GM12891 (cell line): ENCODE results near the gene HSD11B1L.
"Not testable (repeated sequence)": the region's sequence is repeated elsewhere in the genome, so short reads cannot be mapped to it uniquely, and the experiment has no call there.

ENCODE experiments used
- DNase-seq: peaks from one replicate; pipeline ENCODE4 v3.0.0; 2011; ENCODE audit warnings: low spot score; ENCODE audit not compliant: insufficient read length
- FAIRE-seq: peaks from 2 replicates; lab custom pipeline; 2011; peaks lifted over from hg19 to GRCh38; lab: Jason Lieb, UNC
- PAX5 ChIP-seq: IDR thresholded peaks from 2 replicates; pipeline ENCODE4 v1.6.1; 2011; ENCODE audit warnings: low read length, moderate library complexity, mild to moderate bottlenecking; ENCODE audit not compliant: insufficient read depth, severe bottlenecking
- POLR2A ChIP-seq: IDR thresholded peaks from 2 replicates; pipeline ENCODE4 v1.6.1; 2011; ENCODE audit warnings: low read depth, low read length, control low read depth
- POLR2AphosphoS5 ChIP-seq: IDR thresholded peaks from 2 replicates; pipeline ENCODE4 v1.6.1; 2011; ENCODE audit warnings: low read depth, low read length, control low read depth
- POU2F2 ChIP-seq: IDR thresholded peaks from 2 replicates; pipeline ENCODE4 v1.6.1; 2011; ENCODE audit warnings: low read depth, mild to moderate bottlenecking, control low read depth, low read length, moderate library complexity
- SPI1 ChIP-seq: IDR thresholded peaks from 2 replicates; pipeline ENCODE4 v1.6.1; 2011; ENCODE audit warnings: low read depth, low read length, control low read depth
- TAF1 ChIP-seq: IDR thresholded peaks from 2 replicates; pipeline ENCODE4 v1.6.1; 2011; ENCODE audit warnings: low read depth, low read length, control low read depth

HSD11B1L gene

DNA sequence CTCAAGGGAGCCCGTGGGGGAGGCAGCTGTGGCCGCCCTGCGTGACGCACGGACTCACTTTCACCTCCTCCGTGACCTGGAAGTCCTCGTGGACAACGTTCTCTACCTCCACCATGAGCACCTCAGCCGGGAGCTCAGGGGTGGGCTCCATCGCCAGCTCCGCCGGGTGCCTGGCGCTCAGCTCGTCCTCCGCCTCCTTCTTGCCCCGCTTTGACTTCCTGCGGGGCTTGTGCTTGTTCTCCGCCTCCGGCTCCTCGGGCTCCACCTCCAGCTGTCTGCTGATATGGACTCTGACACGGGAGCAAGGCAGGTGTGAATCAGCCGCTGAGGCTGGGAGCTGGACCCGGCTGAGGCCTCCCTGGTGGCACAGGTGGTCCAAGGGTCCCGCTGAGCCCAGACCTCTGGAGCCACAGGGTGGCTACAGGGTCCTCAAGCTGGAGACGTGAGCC, 30.9 kb downstream of the HSD11B1L start:
- TF ChIP-seq PAX5, result no peak
- no peak for TF ChIP-seq POLR2A
- no peak; the same call in 1 of the 2 replicates for TF ChIP-seq POLR2AphosphoS5
- no peak for TF ChIP-seq TAF1
- TF ChIP-seq POU2F2, result no peak
- TF ChIP-seq SPI1, result no peak
- no peak for FAIRE-seq
- no peak for DNase-seq

DNA sequence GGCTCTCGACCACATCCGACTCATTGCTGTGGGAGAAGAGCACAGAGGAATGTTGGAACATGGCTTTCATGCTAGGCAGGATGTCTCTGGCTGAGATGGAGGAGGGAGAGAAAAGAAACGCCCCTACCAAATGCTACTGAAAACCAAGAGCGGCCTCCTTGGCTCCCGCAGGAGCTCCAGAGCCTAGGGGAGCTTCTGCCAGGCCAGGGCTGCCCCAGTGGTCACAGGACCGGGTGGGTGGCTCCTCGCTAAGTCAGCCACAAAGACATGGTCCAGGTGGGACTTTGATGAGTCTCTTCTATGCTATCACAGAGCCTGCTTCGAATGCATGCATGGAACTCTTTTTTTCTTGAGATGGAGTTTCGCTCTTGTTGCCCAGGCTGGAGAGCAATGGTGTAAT, 32.4 kb downstream of the HSD11B1L start:
- DNase-seq, result no peak
- TF ChIP-seq POLR2A (no peak), POU2F2 (no peak)
- FAIRE-seq, result no peak

DNA sequence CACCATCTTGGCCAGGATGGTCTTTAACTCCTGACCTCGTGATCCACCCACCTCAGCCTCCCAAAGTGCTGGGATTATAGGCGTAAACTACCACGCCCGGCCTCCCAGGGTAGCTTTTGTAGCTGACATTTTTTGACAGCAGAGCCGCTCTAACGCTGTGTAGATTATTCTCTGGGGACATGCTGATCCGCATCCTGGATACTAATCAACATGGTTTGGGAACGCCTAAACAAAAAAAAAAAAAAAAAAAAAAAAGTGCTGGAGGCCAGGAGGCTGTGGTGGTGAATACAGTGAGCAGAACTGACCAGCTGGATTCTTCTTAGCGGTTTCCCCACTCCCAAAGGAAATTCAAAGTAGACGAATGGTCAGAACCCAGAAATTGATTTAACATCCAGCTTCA, 34.0 kb downstream of the HSD11B1L start:
- FAIRE-seq (no peak), DNase-seq (no peak)
- no peak for TF ChIP-seq PAX5
- TF ChIP-seq TAF1, result no peak
- TF ChIP-seq SPI1, result no peak
- no peak for TF ChIP-seq POU2F2
- no peak for TF ChIP-seq POLR2A

DNA sequence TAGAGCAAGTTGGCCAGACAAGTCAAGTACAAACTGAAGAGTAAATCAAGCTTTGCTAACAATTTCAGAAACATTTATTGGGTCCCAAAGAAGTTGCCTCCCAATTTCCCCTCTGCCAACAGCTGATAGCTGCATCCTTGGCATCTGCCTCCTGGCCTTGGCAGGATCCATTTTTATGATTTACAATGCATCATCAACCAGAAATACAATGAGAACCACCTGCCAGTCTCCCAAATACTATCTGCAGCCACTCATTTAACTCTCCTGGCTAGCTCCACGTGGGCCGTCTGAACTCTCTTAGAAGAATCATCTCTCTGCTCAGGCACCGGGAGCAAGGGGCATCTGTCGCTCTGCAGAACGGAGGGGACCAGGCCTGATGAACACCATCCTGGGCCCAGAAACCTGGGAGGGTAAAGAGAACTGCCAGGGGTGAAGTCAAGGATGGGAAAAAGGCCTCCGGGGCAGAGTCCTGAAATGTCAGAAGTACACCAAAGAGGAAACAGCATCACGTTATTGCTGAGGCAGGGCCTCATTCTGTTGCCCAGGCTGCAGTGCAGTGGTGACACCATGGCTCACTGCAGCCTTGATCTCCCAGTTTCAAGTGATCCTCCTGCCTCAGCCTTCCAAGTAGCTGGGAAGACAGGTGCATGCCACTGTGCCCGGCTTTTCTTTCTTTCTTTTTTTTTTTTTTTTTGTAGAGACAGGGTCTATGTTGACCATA, 36.5 kb downstream of the HSD11B1L start:
- TF ChIP-seq PAX5 (no peak), SPI1 (no peak), POU2F2 (no peak)
- FAIRE-seq (no peak), DNase-seq (no peak)

DNA sequence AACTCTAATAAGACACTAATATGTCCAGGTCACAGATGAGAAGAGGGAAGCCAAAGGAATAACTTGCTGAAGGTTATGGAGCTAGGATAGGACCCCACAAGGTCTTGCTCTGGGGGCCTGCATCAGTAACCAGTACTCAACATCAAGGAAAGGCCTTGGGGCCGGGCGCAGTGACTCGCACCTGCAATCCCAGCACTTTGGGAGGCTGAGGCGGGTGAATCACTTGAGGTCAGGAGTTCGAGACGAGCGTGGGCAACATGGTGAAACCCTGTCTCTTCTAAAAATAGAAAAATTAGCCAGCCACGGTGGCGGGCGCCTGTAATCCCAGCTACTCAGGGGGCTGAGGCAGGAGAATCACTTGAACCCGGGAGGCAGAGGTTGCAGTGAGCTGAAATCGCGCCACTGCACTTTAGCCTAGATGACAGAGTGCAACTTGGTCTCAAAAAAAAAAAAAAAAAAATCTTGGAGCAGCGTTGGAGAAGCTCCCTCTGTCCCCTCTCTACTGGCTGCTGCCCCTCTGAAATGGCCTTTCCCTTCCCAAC, 37.3 kb downstream of the HSD11B1L start:
- FAIRE-seq (no peak), DNase-seq (no peak)
- no peak for TF ChIP-seq PAX5

DNA sequence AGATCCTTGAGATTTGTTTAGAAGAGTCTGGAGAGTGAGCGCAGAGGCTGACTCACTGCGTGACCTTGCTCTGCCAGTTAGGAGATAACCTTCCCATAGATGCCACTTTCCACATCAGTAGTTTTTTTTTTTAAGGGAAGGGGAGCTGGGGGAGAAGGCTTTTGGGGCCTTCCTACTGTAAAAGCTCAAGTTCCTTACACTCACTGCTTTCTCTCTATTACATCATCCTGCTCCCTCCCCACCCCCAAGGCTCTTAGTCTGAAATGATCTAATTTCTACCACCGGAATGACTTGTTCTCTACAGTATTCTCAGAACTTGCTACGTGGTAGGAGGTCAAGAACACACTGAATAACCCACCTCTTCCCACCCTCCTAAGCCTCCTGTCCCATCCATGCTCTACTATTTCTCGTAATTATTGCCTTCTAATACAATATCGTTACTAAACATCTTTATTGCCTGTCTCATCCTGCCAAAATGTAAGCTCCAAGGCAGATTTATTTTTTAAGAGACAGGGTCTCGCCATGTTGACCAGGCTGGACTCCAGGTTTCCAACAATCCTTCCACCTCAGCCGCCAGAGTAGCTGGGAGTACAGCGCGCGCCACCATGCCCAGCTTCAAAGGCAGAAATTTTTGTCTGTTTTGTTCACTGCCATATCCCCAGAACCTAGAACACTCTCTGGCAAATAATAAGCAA, 37.9 kb downstream of the HSD11B1L start:
- DNase-seq (peak; percentile 30), FAIRE-seq (no peak)
- peak; percentile 80 for TF ChIP-seq POLR2A
- TF ChIP-seq POLR2AphosphoS5, result peak; percentile 57; the same call in 1 of the 2 replicates
- TF ChIP-seq POU2F2, result 0 out of 2 replicates have a peak, but pooled peaks have one; percentile 51
- no peak for TF ChIP-seq PAX5
- TF ChIP-seq SPI1, result no peak; the same call in 1 of the 2 replicates
- peak; percentile 75; the same call in 1 of the 2 replicates for TF ChIP-seq TAF1

DNA sequence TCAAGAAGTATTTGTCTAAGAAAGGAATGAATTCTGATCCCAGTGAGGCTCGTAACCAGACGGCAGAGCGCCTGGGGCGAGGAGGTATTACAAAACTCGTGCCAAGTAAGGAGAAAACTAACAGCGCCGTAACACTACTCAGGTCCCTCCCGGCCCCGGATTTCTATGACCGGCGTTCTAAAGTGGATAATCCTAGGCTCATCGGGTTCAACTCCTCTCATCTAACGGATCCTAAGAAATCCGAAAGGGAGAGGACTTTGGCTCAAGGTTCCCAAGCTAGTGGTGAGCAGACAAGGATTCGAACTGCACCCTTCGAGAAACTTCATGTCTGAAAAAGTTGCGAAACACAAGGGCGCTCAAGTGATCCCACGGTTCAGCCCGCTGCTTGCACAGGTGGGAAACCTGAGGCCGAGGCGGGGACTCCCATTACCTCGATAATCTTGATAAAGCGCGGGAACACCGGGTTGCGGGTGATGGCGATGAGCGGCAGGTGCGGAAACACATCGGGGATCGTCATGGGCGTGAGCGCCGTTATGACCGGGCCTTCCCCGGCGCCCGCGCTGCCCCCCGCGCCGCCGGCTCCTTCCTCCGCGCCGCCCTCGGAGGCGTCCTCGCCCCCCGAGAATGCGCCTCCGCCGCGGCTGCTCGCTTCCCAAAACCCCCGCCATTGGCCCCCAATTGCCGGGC, 38.6 kb downstream of the HSD11B1L start:
- no peak for FAIRE-seq
- DNase-seq, result no peak
- TF ChIP-seq PAX5 (no peak), POLR2A (no peak; the same call in 1 of the 2 replicates), POLR2AphosphoS5 (no peak), TAF1 (no peak), POU2F2 (no peak), SPI1 (no peak)

DNA sequence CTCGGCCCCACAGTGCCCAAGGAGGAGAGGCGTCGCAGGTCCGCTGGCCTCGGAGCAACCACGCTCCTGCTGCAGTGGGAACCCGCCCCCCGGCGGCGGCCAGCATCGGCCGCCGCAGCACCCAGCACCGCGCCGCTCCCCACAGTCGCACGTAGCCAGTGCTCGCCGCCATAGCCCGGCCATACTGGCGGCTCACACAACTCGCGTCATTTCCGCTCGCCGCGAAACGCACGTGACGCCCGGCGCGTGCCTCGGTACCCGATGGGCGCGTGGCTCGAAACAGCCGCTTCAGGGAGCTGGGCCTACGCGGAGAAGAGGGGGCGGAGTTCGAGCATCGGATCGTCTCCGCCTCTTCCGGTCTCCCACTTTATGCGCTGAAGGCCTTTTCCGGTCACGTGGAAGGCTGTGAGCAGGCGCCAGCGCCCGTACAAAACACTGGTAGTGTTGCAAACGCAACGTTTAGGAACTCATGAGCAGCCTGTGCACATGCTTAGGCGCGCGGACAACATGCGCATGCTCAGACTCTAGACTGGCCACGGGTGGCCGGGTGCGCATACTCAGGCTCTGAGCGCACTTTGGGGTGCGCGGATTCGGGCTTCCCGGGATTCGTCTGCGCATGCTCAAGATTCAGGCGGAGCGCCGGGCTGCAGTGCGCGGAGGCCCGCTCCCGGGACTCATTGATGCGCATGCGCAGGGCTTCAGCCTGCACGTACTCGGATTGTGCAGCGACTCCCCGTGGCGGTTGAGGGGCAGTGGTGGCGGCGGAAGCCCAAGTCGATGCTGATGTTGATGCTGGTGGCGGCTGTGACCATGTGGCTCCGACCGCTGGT, 39.3 kb downstream of the HSD11B1L start, which contains the start of the genes CATSPERD and LONP1:
CATSPERD (plus strand) TSS at position 677 of the 830 bp plus-strand sequence; CDS start at position 778, 101 bp downstream.
LONP1 (minus strand) TSS at position 186 of the 830 bp plus-strand sequence; CDS start at position 172, 14 bp downstream.
- peak; percentile 99 for DNase-seq
- TF ChIP-seq PAX5, result peak; percentile 19
- peak; percentile 89 for TF ChIP-seq TAF1
- peak; percentile 79 for TF ChIP-seq POLR2A
- TF ChIP-seq SPI1, result no peak
- no peak for TF ChIP-seq POU2F2
- TF ChIP-seq POLR2AphosphoS5, result peak; percentile 88
- FAIRE-seq, result peak; percentile 99

DNA sequence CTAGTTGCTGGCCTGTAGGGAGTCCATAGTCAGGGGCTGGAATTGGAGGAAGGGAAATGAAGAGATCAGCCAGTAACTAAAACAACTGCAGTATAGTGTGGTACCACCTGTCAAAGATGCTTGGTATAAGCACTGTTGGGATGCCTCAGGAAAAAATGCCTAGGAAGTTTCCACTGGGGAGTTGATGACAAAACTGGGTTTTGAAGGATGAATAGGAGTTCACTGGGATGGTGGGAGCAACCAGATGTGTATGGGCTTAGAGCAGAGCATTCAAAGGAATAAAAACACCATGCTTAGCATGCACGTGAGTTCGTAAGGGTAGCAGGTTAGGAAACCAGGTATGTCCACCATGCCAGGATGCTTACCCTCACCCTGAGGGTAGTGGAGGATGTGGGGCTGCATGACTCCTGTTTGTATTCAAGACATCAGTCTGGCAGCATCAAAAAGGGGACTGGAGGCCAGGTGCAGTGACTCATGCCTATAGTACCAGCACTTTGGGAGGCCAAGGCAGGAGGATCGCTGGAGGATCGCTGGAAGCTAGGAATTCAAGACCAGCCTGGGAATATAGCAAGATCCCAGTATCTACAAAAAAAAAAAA, 46.7 kb downstream of the HSD11B1L start:
- no peak for TF ChIP-seq SPI1
- TF ChIP-seq TAF1, result no peak
- TF ChIP-seq POLR2AphosphoS5, result no peak
- TF ChIP-seq POLR2A, result no peak
- TF ChIP-seq PAX5, result no peak
- no peak for TF ChIP-seq POU2F2
- FAIRE-seq (no peak), DNase-seq (no peak)

DNA sequence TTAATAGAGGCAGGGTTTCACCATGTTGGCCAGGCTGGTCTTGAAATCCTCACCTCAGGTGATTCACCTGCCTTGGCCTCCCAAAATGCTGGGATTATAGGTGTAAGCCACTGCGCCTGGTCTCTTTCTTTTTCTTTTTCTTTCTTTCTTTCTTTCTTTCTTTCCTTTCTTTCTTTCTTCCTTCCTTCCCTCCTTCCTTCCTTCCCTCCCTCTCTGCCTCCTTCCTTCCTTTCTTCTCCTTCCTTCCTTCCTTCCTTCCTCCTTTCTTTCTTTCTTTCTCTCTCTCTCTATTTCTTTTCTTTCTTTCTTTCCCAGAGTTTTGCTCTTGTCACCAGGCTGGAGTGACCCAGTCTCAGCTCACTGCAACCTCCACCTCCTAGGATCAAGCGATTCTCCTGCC, 52.3 kb downstream of the HSD11B1L start:
- FAIRE-seq, DNase-seq: not testable (repeated sequence)
